ENCODE data around the gene SLC9A9. TPM values are rescaled to one million over a fixed set of nuclear protein-coding genes. Genes with fewer than 3 reads are reported as not detected.

Gene SLC9A9
- total and polyA plus RNA-seq, 7 experiments from 2014 or later: 9.3 to 23.1 (median 16.6) TPM

- ChIA-PET CTCF (no interaction called here), POLR2A (no interaction called here)
- H3K4me1 ChIP-seq (ENCODE audit: control insufficient read depth in 2 of 2, insufficient read depth in 2 of 2, low read length in 2 of 2): no peaks in the 10 kb centered on the region
- intact Hi-C loops (cut with micrococcal nuclease): no loop called here
- Mint-ChIP-seq H3K4me3 (no peak overlapping the region), H3K36me3 (peaks cover 0 to 28% (median 18%) of the 10 kb centered on the region in 5 donors), H3K27ac (no peak overlapping the region), H3K4me1 (peaks cover 0 to 12% (median 4%) of the 10 kb centered on the region in 7 donors), H3K9me3 (no peaks in the 10 kb centered on the region), H3K27me3 (no peaks in the 10 kb centered on the region)
- DNase-seq (no peak), ATAC-seq (no peak)
- H3K36me3 ChIP-seq (ENCODE audit: control insufficient read depth in 2 of 3, insufficient read depth in 3 of 3, low read length in 3 of 3): no peaks in the 10 kb centered on the region
- no peak overlapping the region for H3K27ac ChIP-seq (ENCODE audit: low read depth, low read length)
- H3K4me3 ChIP-seq (ENCODE audit: low read length): no peak overlapping the region
- no peaks in the 10 kb centered on the region for H3K9me3 ChIP-seq (ENCODE audit: control insufficient read depth in 2 of 3, low read length in 3 of 3)
- no peaks in the 10 kb centered on the region for H3K27me3 ChIP-seq (ENCODE audit: control insufficient read depth in 2 of 2, insufficient read depth in 2 of 2, low read length in 2 of 2)
Observed at GRCh38 chr3:143269741-143270140, 578.5 kb downstream of the SLC9A9 start.

- Mint-ChIP-seq H3K27ac (no peak overlapping the region), H3K4me1 (peaks cover 0 to 21% (median 4%) of the 10 kb centered on the region in 7 donors), H3K27me3 (no peaks in the 10 kb centered on the region), H3K4me3 (no peak overlapping the region), H3K9me3 (no peaks in the 10 kb centered on the region), H3K36me3 (peaks cover 0 to 23% (median 20%) of the 10 kb centered on the region in 5 donors)
- CTCF ChIA-PET: no interaction called here
- ATAC-seq (no peak), DNase-seq (no peak)
- Histone ChIP-seq H3K27ac (ENCODE audit: low read depth, low read length) (no peak overlapping the region), H3K9me3 (ENCODE audit: control insufficient read depth in 2 of 3, low read length in 3 of 3) (no peaks in the 10 kb centered on the region), H3K4me1 (ENCODE audit: control insufficient read depth in 2 of 2, insufficient read depth in 2 of 2, low read length in 2 of 2) (no peaks in the 10 kb centered on the region), H3K36me3 (ENCODE audit: control insufficient read depth in 2 of 3, insufficient read depth in 3 of 3, low read length in 3 of 3) (no peaks in the 10 kb centered on the region), H3K4me3 (ENCODE audit: low read length) (no peak overlapping the region), H3K27me3 (ENCODE audit: control insufficient read depth in 2 of 2, insufficient read depth in 2 of 2, low read length in 2 of 2) (no peaks in the 10 kb centered on the region)
- POLR2A ChIA-PET: no interaction called here
- intact Hi-C loops (cut with micrococcal nuclease): no loop called here
Observed at GRCh38 chr3:143267989-143268388, 580.3 kb downstream of the SLC9A9 start.

- Mint-ChIP-seq H3K27ac (peak overlapping the region in 1 of 9 donors; percentile 3), H3K4me3 (no peak overlapping the region), H3K27me3 (no peaks in the 10 kb centered on the region), H3K4me1 (peaks cover 0 to 22% (median 10%) of the 10 kb centered on the region in 7 donors), H3K36me3 (peaks cover 0 to 23% (median 20%) of the 10 kb centered on the region in 5 donors), H3K9me3 (no peaks in the 10 kb centered on the region)
- intact Hi-C loops (cut with micrococcal nuclease): no loop called here
- Histone ChIP-seq H3K9me3 (ENCODE audit: control insufficient read depth in 2 of 3, low read length in 3 of 3) (no peaks in the 10 kb centered on the region), H3K36me3 (ENCODE audit: control insufficient read depth in 2 of 3, insufficient read depth in 3 of 3, low read length in 3 of 3) (no peaks in the 10 kb centered on the region), H3K27me3 (ENCODE audit: control insufficient read depth in 2 of 2, insufficient read depth in 2 of 2, low read length in 2 of 2) (no peaks in the 10 kb centered on the region), H3K27ac (ENCODE audit: low read depth, low read length) (no peak overlapping the region), H3K4me3 (ENCODE audit: low read length) (no peak overlapping the region), H3K4me1 (ENCODE audit: control insufficient read depth in 2 of 2, insufficient read depth in 2 of 2, low read length in 2 of 2) (no peaks in the 10 kb centered on the region)
- ATAC-seq: no peak
- no peak for DNase-seq
- ChIA-PET POLR2A (interaction anchor here (0.7 kb wide), 1 partner anchor 72 kb away, joined by 3 read pairs; no protein-coding TSS in a partner anchor), CTCF (no interaction called here)
Observed at GRCh38 chr3:143266927-143267326, 581.3 kb downstream of the SLC9A9 start.

GRCh38 chr3:143266511-143266910 is 581.8 kb downstream of the SLC9A9 start:
- ChIA-PET POLR2A (interaction anchor here (0.7 kb wide), 1 partner anchor 72 kb away, joined by 3 read pairs; no protein-coding TSS in a partner anchor), CTCF (no interaction called here)
- no peaks in the 10 kb centered on the region for H3K9me3 Mint-ChIP-seq
- H3K4me3 Mint-ChIP-seq: no peak overlapping the region
- Histone ChIP-seq H3K4me3 (ENCODE audit: low read length) (no peak overlapping the region), H3K36me3 (ENCODE audit: control insufficient read depth in 2 of 3, insufficient read depth in 3 of 3, low read length in 3 of 3) (no peaks in the 10 kb centered on the region), H3K27me3 (ENCODE audit: control insufficient read depth in 2 of 2, insufficient read depth in 2 of 2, low read length in 2 of 2) (no peaks in the 10 kb centered on the region), H3K27ac (ENCODE audit: low read depth, low read length) (no peak overlapping the region), H3K9me3 (ENCODE audit: control insufficient read depth in 2 of 3, low read length in 3 of 3) (no peaks in the 10 kb centered on the region), H3K4me1 (ENCODE audit: control insufficient read depth in 2 of 2, insufficient read depth in 2 of 2, low read length in 2 of 2) (no peaks in the 10 kb centered on the region)
- no peaks in the 10 kb centered on the region for H3K27me3 Mint-ChIP-seq
- H3K36me3 Mint-ChIP-seq: peaks cover 0 to 23% (median 17%) of the 10 kb centered on the region in 5 donors
- intact Hi-C loops (cut with micrococcal nuclease): no loop called here
- peak overlapping the region in 1 of 9 donors; percentile 3 for H3K27ac Mint-ChIP-seq
- no peak for ATAC-seq
- peaks cover 0 to 26% (median 11%) of the 10 kb centered on the region in 7 donors for H3K4me1 Mint-ChIP-seq
- DNase-seq: no peak

- Histone ChIP-seq H3K9me3 (ENCODE audit: control insufficient read depth in 2 of 3, low read length in 3 of 3) (no peaks in the 10 kb centered on the region), H3K4me3 (ENCODE audit: low read length) (no peak overlapping the region), H3K4me1 (ENCODE audit: control insufficient read depth in 2 of 2, insufficient read depth in 2 of 2, low read length in 2 of 2) (no peaks in the 10 kb centered on the region), H3K36me3 (ENCODE audit: control insufficient read depth in 2 of 3, insufficient read depth in 3 of 3, low read length in 3 of 3) (no peaks in the 10 kb centered on the region), H3K27ac (ENCODE audit: low read depth, low read length) (no peak overlapping the region), H3K27me3 (ENCODE audit: control insufficient read depth in 2 of 2, insufficient read depth in 2 of 2, low read length in 2 of 2) (no peaks in the 10 kb centered on the region)
- ATAC-seq (no peak), DNase-seq (no peak)
- Mint-ChIP-seq H3K9me3 (peaks cover 0 to under 1% (median 0%) of the 10 kb centered on the region in 11 donors), H3K27ac (peak overlapping the region in 1 of 9 donors; percentile 11), H3K4me1 (peaks cover 0 to 28% (median 12%) of the 10 kb centered on the region in 7 donors), H3K27me3 (no peaks in the 10 kb centered on the region), H3K4me3 (no peak overlapping the region), H3K36me3 (peaks cover 0 to 23% (median 17%) of the 10 kb centered on the region in 5 donors)
- POLR2A ChIA-PET: no interaction called here
- CTCF ChIA-PET: no interaction called here
- intact Hi-C loops (cut with micrococcal nuclease): no loop called here
Observed at GRCh38 chr3:143265501-143266070, 582.7 kb downstream of the SLC9A9 start.

GRCh38 chr3:143263852-143264513 is 584.3 kb downstream of the SLC9A9 start:
- intact Hi-C loops (cut with micrococcal nuclease): no loop called here
- Mint-ChIP-seq H3K27me3 (no peaks in the 10 kb centered on the region), H3K36me3 (peaks cover 0 to 20% (median 17%) of the 10 kb centered on the region in 5 donors), H3K4me1 (peaks cover 0 to 28% (median 10%) of the 10 kb centered on the region in 7 donors), H3K27ac (peak overlapping the region in 2 of 9 donors; percentile 19 to 39), H3K9me3 (peaks cover 0 to 2% (median 0%) of the 10 kb centered on the region in 11 donors), H3K4me3 (peak overlapping the region in 1 of 10 donors; percentile 25)
- H3K9me3 ChIP-seq (ENCODE audit: control insufficient read depth in 2 of 3, low read length in 3 of 3): no peaks in the 10 kb centered on the region
- no peaks in the 10 kb centered on the region for H3K4me1 ChIP-seq (ENCODE audit: control insufficient read depth in 2 of 2, insufficient read depth in 2 of 2, low read length in 2 of 2)
- H3K27me3 ChIP-seq (ENCODE audit: control insufficient read depth in 2 of 2, insufficient read depth in 2 of 2, low read length in 2 of 2): no peaks in the 10 kb centered on the region
- CTCF ChIA-PET: no interaction called here
- no peaks in the 10 kb centered on the region for H3K36me3 ChIP-seq (ENCODE audit: control insufficient read depth in 2 of 3, insufficient read depth in 3 of 3, low read length in 3 of 3)
- no peak for DNase-seq
- ATAC-seq: no peak
- H3K4me3 ChIP-seq (ENCODE audit: low read length): no peak overlapping the region
- no peak overlapping the region for H3K27ac ChIP-seq (ENCODE audit: low read depth, low read length)
- POLR2A ChIA-PET: no interaction called here
